Lower leg skin (tissue), 4 donors: ENCODE results near the gene LIPC. TPM values are rescaled to one million over a fixed set of nuclear protein-coding genes. Genes with fewer than 3 reads are reported as not detected.
A peak's percentile ranks its signal among the peaks of the same experiment; 100 is the strongest.

Source experiments
- DNase-seq, 2 donors: peaks; one replicate each; pipeline ENCODE4 v3.0.0-alpha.2; 2019; ENCODE audit warnings: low spot score in 2 of 2
- H3K4me3 ChIP-seq: fragments of 200-600 bp; sonication (generic); 2 replicates; pipeline ENCODE4 v1.5.1; 2017; ENCODE audit warnings: mild to moderate bottlenecking, low read depth; ENCODE audit not compliant: poor library complexity, severe bottlenecking
- CTCF ChIP-seq, 3 donors: fragments of 450-650 bp; IDR thresholded peaks; one replicate each; pipeline ENCODE4 v1.5.1; 2016; ENCODE audit warnings: antibody characterized with exemption in 3 of 3, mild to moderate bottlenecking in 3 of 3, moderate library complexity in 2 of 3
- POLR2A ChIP-seq, 2 donors: fragments of 450-650 bp; IDR thresholded peaks; one replicate each; pipeline ENCODE4 v1.6.1; 2016 to 2017; ENCODE audit warnings: antibody characterized with exemption in 2 of 2, mild to moderate bottlenecking in 1 of 2, moderate library complexity in 1 of 2
- whole genome bisulfite sequencing, 2 donors: methylation state at CpG; one replicate each; pipeline ENCODE4 v1.1.5; 2018; 5-methylcytosine and 5-hydroxymethylcytosine counted together
- intact Hi-C: fragments of 100-400 bp; cut with DNase I; formaldehyde crosslinking; loops from one replicate; pipeline ENCODE4 v1.15.0; 2023; ENCODE audit warnings: low total_unique reads
- total RNA-seq, 4 donors: library from RNA; depleted of rRNA; stranded (reverse); fragments of >200 nt; gene quantifications; one replicate each; pipeline ENCODE4 v1.1.0, GENCODE V29; 2016

The LIPC gene
- total RNA-seq, 4 donors from 2014 or later = 0.13 to 0.71 TPM; not detected in 2

GRCh38 chr15:58472821-58473581, 41.2 kb downstream of the LIPC start:
- intact Hi-C loops = no loop called here
- DNase-seq = no peak
- 65 to 68% methylated on average over 8 of the region's 8 CpGs for WGBS, 2 donors
- TF ChIP-seq CTCF (IDR thresholded peaks at IDR 0.05) = no peak
- TF ChIP-seq POLR2A (IDR thresholded peaks at IDR 0.05) = no peak
- no peak overlapping the region for H3K4me3 ChIP-seq

GRCh38 chr15:58473724-58474123, 41.9 kb downstream of the LIPC start:
- H3K4me3 ChIP-seq = no peak overlapping the region
- TF ChIP-seq POLR2A (IDR thresholded peaks at IDR 0.05) = no peak
- TF ChIP-seq CTCF (IDR thresholded peaks at IDR 0.05) = no peak
- intact Hi-C loops = no loop called here
- 38 to 42% methylated on average over 2 of the region's 2 CpGs for WGBS, 2 donors
- DNase-seq = no peak

- TF ChIP-seq POLR2A (IDR thresholded peaks at IDR 0.05) (no peak), CTCF (IDR thresholded peaks at IDR 0.05) (no peak)
- WGBS, 2 donors = 73 to 84% methylated on average over 1 of the region's 1 CpG
- H3K4me3 ChIP-seq = no peak overlapping the region
- intact Hi-C loops = no loop called here
- no peak for DNase-seq
Measured at GRCh38 chr15:58474741-58475323, 43.0 kb downstream of the LIPC start.

- intact Hi-C loops = no loop called here
- TF ChIP-seq CTCF (IDR thresholded peaks at IDR 0.05) = no peak
- WGBS, 2 donors = 75 to 76% methylated on average over 7 of the region's 7 CpGs
- DNase-seq = peak in 1 of 2 donors; percentile 46
- no peak overlapping the region for H3K4me3 ChIP-seq
Measured at GRCh38 chr15:58475573-58476524, 44.1 kb downstream of the LIPC start.

- no peak for DNase-seq
- no peak for TF ChIP-seq POLR2A (IDR thresholded peaks at IDR 0.05)
- no peak for TF ChIP-seq CTCF (IDR thresholded peaks at IDR 0.05)
- WGBS, 2 donors = 65 to 67% methylated on average over 10 of the region's 10 CpGs
- intact Hi-C loops = no loop called here
- H3K4me3 ChIP-seq = no peak overlapping the region
Measured at GRCh38 chr15:58476525-58477162, 44.9 kb downstream of the LIPC start.
